Dedifferentiated amniotic fluid mesenchymal stem cell (primary cell): ENCODE measurements around the gene NTF3.

Experiments used
- DNase-seq: peaks from one replicate; pipeline ENCODE4 v3.0.0-alpha.2; 2016; ENCODE audit errors: extremely low spot score

The NTF3 gene

DNA sequence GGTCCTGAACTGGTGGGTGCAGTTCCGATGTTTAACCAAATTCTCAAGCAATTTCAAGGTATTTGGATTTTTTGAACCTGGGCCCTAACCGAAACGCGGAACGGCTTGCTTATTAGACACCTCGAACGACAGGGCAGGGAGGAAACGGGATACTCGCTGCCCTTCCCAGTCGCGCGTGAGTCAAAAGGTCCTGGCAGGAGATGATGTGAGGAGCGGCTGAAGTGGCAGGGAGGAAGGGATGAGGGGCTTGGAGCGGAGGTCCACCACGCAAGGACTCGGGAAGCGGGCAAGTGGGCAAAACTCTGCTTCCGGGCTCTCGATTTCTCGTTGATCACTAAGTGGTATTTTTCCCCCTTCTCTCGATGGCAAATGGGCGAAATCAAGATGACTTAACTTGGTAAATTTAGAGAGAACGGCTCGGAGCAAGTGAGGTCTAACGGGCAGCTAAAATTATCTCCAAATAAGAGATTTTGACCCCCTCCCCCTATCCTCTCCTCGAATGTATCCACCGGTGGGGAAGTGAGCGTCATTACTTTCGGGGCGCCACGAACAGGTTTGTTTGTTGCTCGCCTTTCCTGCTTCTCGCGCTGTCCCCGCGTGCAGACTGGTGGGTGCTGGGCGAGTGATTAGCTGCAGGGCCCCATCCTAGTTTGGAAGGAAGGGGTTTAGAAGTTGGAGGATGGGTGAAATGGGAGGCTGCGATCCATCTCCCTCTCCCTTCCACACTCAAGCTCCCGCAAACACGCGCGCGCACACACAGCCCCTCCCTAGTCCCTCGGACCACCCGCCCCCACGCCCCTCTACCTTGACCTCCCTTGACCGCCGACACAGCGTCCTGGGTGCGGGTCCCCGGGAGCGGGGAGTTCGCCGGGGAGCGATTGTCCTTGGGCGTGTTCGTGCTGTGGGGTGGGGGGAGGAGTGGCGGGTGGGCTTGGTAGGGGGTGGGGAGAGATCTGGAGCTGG is 986 bp upstream of the NTF3 start:
- DNase-seq: no peak

- DNase-seq: no peak
Observed at GRCh38 chr12:5433081-5433844, 1.4 kb downstream of the NTF3 start.

DNA sequence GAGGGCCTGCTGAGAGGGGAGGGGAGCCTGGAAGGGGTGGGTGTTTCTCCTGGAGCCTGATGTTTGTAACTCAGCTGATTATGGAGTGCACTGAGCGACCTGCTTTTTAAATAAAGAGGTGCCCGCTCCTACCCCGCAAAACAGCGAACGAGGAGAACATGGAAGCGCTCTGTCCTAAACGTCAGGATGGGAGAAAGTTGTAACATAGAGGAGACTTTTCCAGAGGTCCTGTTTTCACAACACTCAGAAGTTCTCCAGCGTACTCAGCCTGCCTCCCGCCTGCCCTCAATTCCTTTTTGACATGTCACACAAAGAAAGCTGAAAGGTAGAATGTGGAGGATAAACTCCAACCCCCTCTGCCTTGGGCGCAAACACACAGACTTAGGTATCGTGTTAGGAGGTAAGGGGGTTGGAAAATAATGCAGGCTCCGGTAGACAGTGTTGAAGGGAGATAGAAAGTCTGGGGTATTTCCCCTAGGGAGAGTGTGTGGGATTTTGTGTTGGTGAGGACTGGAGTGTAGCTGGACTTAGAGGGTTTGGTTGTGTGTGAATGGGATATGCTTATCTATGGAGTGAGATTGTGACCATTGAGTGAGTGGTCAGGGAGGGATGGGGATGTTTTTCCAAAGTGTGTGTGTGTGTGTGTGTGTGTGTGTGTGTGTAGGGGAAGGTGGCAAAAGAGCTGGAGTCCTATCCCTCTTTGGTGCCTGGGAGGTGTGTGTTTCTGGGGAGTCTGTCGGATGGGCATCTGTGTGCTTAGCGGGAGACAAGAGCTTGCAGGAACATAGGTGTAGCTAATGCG is 2.1 kb downstream of the NTF3 start:
- DNase-seq: no peak

DNA sequence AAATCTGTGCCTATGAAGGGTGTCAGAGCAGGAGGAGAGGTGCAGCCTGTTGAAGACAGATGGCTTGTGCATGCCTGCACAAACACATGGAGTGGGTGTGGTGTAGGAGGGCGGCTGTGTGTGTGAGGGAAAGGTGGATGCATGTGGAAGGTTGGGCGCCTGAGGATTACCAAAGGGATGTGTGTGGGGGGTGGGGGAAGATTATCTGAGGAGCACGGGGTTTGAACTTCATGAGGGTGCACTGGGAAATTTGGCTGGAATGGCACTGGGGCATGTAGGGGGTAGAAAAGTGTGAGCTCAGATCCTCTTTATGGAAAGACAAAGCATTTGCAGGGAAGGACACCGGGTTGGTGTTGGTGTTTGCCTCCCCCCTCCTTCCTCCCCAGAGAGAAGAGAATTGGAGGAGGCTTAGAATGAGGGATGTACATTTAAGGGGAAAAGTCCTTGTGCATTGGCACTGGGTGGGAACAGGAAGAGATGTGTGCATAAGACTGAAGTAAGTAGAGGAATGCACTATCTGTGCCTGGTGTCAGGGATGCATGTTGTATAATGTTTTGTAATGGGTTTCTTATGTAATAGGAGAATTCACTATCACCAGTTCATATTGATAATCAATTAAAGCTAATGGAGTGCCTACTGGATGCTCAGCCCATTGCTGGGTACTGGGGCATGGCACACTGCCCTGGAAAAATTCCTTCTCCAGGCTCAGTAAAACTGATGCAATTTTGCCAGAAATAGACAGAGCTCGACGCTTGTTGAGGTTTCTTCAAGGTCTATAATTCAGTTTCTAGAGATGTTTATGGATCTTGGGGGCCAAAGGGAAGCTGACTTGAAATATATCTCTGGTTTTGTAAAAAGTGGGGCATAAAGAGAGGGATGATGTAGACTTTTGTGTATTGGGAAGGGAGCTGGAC is 3.0 kb downstream of the NTF3 start:
- no peak for DNase-seq

DNA sequence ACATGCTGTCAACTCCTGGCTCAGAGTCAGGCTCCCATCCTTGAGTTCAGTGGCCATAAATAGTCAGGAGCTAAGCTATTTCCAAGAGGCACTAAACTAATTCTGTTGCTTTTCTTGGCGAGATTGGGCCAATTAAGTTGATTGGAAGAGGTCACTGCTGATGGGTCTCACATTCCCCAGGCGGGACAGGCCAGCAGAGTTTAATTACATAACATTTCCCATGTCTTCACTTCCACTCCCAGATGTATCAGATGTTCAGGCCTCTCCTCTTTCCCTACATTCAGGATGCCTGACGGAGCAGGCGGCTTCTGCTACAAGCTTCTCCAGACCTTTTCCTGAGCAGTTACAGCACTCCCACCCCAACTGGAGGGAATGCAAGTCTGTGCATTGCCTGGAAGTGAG is 5.3 kb downstream of the NTF3 start:
- DNase-seq: no peak

DNA sequence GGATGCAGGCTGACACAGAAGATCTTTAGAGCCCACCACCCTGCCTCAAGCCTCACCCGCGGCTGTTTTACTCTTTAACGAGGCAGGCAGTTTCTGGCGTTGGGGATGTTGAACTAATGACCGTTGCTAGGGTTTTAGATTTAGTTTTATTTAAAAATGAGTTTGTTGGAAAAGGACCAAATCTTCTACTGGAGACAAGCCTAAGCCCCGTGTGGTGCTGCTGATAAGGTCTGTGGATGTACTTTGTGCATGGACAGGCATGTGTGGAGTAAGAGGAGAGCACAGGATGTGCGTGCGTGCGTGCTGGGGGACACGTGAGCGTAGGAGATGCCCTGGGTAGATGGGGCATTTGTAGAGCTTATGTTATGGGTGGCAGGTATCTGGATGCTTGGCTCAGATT is 5.7 kb downstream of the NTF3 start:
- DNase-seq: no peak

DNA sequence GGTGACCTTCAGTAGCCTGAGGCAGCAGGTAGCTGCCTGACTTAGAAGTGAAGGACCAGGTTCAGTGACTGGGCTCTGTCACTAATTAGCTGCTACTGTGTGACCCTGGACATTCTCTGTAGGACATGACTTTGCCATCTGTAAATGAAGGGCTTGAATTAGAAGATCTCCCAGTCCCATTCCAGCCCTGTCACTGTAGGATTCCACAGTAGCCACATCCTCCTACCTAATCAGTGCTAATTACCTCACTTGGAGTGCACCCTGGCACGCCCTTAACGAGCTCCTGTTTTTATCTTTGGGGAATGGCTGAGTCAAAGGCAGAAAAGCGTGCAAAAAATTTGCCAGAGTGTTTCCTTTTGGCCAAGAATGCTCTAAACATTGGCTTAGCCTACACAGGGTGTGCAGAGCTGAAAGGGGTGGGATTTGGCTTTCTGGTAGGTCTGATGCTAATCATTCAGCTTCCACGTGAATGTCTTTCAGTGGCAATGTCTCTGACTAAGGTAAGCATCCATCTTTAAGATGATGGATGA is 6.8 kb downstream of the NTF3 start:
- no peak for DNase-seq

- DNase-seq: no peak
Observed at GRCh38 chr12:5439371-5439771, 7.5 kb downstream of the NTF3 start.

- DNase-seq: no peak
Observed at GRCh38 chr12:5439788-5440300, 7.9 kb downstream of the NTF3 start.

DNA sequence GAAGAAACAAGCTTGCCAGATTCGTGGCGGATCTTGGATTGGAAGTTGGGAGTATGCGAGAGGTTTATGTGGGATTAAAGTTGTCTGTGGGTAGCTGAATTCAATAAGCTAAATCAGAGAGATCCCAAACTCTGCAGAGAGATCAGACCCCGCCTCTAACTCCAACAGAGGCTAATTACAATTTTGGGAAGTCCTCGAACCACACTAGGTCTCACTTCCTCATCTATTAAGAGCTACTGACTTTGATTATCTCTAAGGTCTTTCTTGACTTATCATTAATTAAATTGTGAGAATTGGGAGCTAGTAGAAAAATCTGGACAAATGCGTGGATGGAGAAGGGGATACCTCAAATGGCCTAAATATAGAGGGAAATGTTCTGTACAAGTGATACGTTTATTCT is 9.1 kb downstream of the NTF3 start:
- DNase-seq: no peak

GRCh38 chr12:5441497-5442236 is 9.8 kb downstream of the NTF3 start:
- DNase-seq: peak; percentile 40

GRCh38 chr12:5442251-5443006 is 10.5 kb downstream of the NTF3 start:
- peak; percentile 33 for DNase-seq

- no peak for DNase-seq
Observed at GRCh38 chr12:5444520-5444919, 12.6 kb downstream of the NTF3 start.

- DNase-seq: no peak
Observed at GRCh38 chr12:5447320-5447719, 15.4 kb downstream of the NTF3 start.

DNA sequence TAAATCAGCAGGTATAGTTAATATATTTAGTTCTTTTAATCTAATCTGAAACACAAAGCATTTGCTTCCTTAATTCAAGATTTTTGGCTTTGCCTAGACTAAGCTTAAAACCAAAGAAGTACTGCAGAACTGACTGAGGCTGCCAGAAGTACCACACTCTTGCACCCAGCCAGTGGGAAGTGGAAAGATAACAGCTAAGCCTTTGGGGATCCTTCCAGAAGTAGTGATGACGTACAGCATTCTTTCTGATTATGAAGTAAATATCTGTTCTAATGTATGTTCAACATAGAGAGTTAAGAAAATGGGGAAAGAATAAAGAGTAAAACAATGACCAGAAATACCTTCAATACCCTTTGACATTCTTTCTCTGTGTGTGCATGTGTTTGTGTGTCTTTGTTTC is 19.3 kb downstream of the NTF3 start:
- no peak for DNase-seq

DNA sequence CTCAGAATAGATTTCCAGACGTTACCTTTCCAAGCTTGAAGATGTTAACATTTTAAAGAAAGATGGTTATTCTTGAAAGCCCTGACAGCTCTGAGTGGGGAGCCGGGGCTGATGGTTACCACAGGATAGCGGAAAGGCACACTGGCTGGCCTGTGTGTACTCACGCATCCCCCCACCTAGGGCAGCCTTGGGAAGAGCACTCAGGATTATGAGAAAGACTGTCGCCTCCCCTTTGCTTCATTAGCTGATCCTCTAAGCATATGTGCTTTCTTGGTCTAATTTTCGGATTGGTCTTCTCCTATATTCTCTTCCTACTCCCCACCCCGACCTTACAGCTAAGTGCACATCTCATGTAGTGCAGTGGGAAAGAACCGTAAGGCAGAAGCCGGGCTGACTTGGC is 20.7 kb downstream of the NTF3 start:
- DNase-seq: no peak

- no peak for DNase-seq
Observed at GRCh38 chr12:5453466-5453865, 21.6 kb downstream of the NTF3 start.

- no peak for DNase-seq
Observed at GRCh38 chr12:5455045-5455444, 23.1 kb downstream of the NTF3 start.

GRCh38 chr12:5456030-5456429 is 24.1 kb downstream of the NTF3 start:
- DNase-seq: no peak
